CD4-positive, alpha-beta memory T cell (primary cell): ENCODE results near the gene DYNC1H1. TPM values are rescaled to one million over a fixed set of nuclear protein-coding genes. Genes with fewer than 3 reads are reported as not detected.

ENCODE experiments used
- CTCF ChIA-PET: fragments of 350-600 bp; sonication (Branson Sonifier 250); formaldehyde crosslinking; loops from one replicate; lab custom pipeline; 2021; ENCODE audit warnings: inconsistent platforms; ENCODE audit not compliant: partially characterized antibody; lab: Charles Lee
- POLR2A ChIA-PET: fragments of 350-600 bp; sonication (Branson Sonifier 250); formaldehyde crosslinking; loops from one replicate; lab custom pipeline; 2021; ENCODE audit not compliant: partially characterized antibody; lab: Charles Lee
- DNase-seq, 5 donors: peaks; one replicate each; pipeline versions ENCODE4 v3.0.0 to v3.0.0-alpha.2; 2020 to 2022; ENCODE audit warnings: mixed read lengths in 1 of 5
- H3K27ac ChIP-seq: one replicate; pipeline ENCODE4 v1.7.0; 2013; ENCODE audit warnings: low read depth, low read length
- H3K27me3 ChIP-seq: 2 replicates; pipeline ENCODE4 v1.7.0; 2013; ENCODE audit warnings: mild to moderate bottlenecking, low read length, moderate library complexity; ENCODE audit not compliant: insufficient read depth
- H3K36me3 ChIP-seq: 2 replicates; pipeline ENCODE4 v1.7.0; 2013; ENCODE audit warnings: mild to moderate bottlenecking, low read length, moderate library complexity; ENCODE audit not compliant: insufficient read depth
- H3K4me1 ChIP-seq: 2 replicates; pipeline ENCODE4 v1.7.0; 2013; ENCODE audit warnings: mild to moderate bottlenecking, low read length, moderate library complexity; ENCODE audit not compliant: insufficient read depth
- H3K4me3 ChIP-seq, 2 donors: one replicate each; pipeline ENCODE4 v1.7.0; 2013; ENCODE audit warnings: low read length in 2 of 2, mild to moderate bottlenecking in 1 of 2
- H3K9me3 ChIP-seq, 2 donors: one replicate each; pipeline ENCODE4 v1.7.0; 2013; ENCODE audit warnings: low read length in 2 of 2, control low read depth in 1 of 2; ENCODE audit not compliant: control insufficient read depth in 1 of 2
- H3K27ac Mint-ChIP-seq, 7 donors: one replicate each; pipeline ENCODE4 v1.8.0; 2020 to 2021; ENCODE audit warnings: mixed read lengths in 7 of 7, mild to moderate bottlenecking in 6 of 7, inconsistent platforms in 3 of 7, moderate library complexity in 3 of 7
- H3K27me3 Mint-ChIP-seq, 2 donors: one replicate each; pipeline ENCODE4 v1.8.0; 2020 to 2021; ENCODE audit warnings: mixed read lengths in 2 of 2
- H3K36me3 Mint-ChIP-seq, 2 donors: one replicate each; pipeline ENCODE4 v1.8.0; 2020 to 2021; ENCODE audit warnings: mixed read lengths in 2 of 2, inconsistent platforms in 1 of 2, mild to moderate bottlenecking in 1 of 2
- H3K4me1 Mint-ChIP-seq, 4 donors: one replicate each; pipeline ENCODE4 v1.8.0; 2020 to 2021; ENCODE audit warnings: mixed read lengths in 4 of 4, mild to moderate bottlenecking in 1 of 4
- H3K4me3 Mint-ChIP-seq, 8 donors: one replicate each; pipeline ENCODE4 v1.8.0; 2020 to 2021; ENCODE audit warnings: mixed read lengths in 8 of 8, mild to moderate bottlenecking in 7 of 8, moderate library complexity in 6 of 8, inconsistent platforms in 3 of 8
- H3K9me3 Mint-ChIP-seq, 8 donors: one replicate each; pipeline ENCODE4 v1.8.0; 2020 to 2021; ENCODE audit warnings: mixed read lengths in 8 of 8, mild to moderate bottlenecking in 5 of 8, inconsistent platforms in 3 of 8, moderate library complexity in 1 of 8
- intact Hi-C: fragments of 100-400 bp; cut with micrococcal nuclease; formaldehyde crosslinking; loops from one replicate; pipeline ENCODE4 v1.15.1; 2023
- polyA plus RNA-seq, 2 donors: library from polyadenylated mRNA; unstranded; fragments of 300-500 nt; fragmentation: Illumina TruSeq; gene quantifications; one replicate each; pipeline ENCODE4 v1.2.3, GENCODE V29; 2021
- total RNA-seq, 2 experiments: library from RNA; stranded (reverse); gene quantifications; one replicate each; pipeline ENCODE4 v1.2.3, GENCODE V29; 2021

The DYNC1H1 gene
- total and polyA plus RNA-seq, 4 experiments from 2014 or later, result 19.6 to 318 (median 188) TPM

DNA sequence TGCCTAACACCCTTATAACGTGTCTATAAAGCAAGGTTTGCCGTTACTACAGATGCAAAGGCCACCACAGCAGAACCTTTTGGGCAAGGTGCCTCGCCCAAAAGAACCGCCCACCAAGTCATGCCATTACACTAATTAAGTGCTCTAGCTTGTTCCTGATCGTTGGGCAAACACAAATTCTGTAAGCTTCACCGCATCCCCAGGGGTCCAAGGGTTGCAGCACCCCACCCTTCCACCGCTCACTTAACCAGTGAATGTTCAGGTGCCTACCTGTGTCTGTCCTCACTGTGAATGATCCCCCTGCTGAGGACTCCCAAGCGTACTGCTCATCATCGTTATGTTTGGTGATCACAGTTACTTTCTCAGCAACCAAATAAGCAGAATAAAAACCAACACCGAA lies 121.1 kb downstream of the DYNC1H1 start:
- peak in 1 of 5 donors; percentile 15 for DNase-seq
- H3K9me3 ChIP-seq, result no peaks in the 10 kb centered on the region
- Mint-ChIP-seq H3K4me1 (peaks cover 50 to 79% (median 65%) of the 10 kb centered on the region in 4 donors), H3K27me3 (no peaks in the 10 kb centered on the region), H3K4me3 (peak overlapping the region; percentile 91 to 99 (median 96)), H3K9me3 (peaks cover 0 to 4% (median 0%) of the 10 kb centered on the region in 8 donors), H3K27ac (peak overlapping the region; percentile 89 to 99 (median 97)), H3K36me3 (peaks cover 54 to 63% of the 10 kb centered on the region in 2 donors)
- ChIA-PET CTCF (interaction anchor here (0.7 to 4.0 kb wide), 6 partner anchors 8 to 231 kb away, joined by 3 to 19 read pairs (median 6); no protein-coding TSS in a partner anchor), POLR2A (interaction anchor here (1.0 kb wide), 1 partner anchor 355 kb away, joined by 4 read pairs; no protein-coding TSS in a partner anchor)
- H3K36me3 ChIP-seq, result peaks cover 54% of the 10 kb centered on the region
- peaks cover 60% of the 10 kb centered on the region for H3K4me1 ChIP-seq
- H3K27me3 ChIP-seq, result no peaks in the 10 kb centered on the region
- H3K4me3 ChIP-seq, result peak overlapping the region; percentile 50 to 66
- H3K27ac ChIP-seq, result peak overlapping the region; percentile 94
- intact Hi-C loops, result loop anchor here (5.0 kb wide), 3 partner anchors 33 to 363 kb away; no protein-coding TSS in a partner anchor

DNA sequence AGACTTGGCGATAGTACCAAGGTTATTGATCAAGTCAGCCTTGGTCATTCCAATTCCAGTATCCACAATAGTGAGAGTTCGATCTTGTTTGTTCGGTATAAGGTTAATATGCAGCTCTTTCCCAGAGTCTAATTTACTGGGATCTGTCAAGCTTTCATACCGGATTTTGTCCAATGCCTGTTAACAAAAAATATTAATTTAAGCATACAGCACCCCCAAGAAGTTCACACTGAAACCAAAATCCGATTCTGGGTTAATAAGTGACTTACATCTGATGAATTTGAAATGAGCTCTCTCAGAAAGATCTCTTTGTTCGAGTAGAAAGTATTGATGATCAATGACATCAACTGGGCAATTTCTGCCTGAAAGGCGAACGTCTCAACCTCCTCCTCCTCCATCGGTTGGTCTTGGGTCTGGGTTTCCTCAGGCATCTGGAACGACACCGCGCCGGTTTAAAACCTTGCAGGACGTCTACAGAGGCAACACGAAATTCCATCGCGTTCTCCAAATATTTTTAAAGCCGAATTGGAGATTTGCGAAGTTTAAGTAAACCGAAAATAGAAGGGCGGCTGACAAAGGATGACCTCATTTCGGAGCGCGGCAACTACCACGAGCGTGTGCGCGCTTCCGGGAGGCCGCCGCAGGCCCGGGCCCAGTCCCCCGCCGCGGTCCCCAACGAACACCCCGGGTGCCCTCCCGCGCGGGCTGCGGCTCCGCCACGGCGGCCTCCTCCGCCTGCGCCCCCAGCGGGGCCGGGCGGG lies 121.8 kb downstream of the DYNC1H1 start:
- Histone ChIP-seq H3K9me3 (no peaks in the 10 kb centered on the region), H3K36me3 (peaks cover 47% of the 10 kb centered on the region), H3K4me1 (peaks cover 60% of the 10 kb centered on the region), H3K4me3 (peak overlapping the region; percentile 66 to 80), H3K27me3 (no peaks in the 10 kb centered on the region), H3K27ac (peak overlapping the region; percentile 94)
- CTCF ChIA-PET, result interaction anchor here (1.6 to 4.0 kb wide), 2 partner anchors 10 to 228 kb away, joined by 7 to 19 read pairs; no protein-coding TSS in a partner anchor
- H3K4me3 Mint-ChIP-seq, result peak overlapping the region; percentile 91 to 99 (median 96)
- H3K27ac Mint-ChIP-seq, result peak overlapping the region; percentile 89 to 99 (median 97)
- peak; percentile 78 to 85 (median 83) for DNase-seq
- H3K36me3 Mint-ChIP-seq, result peaks cover 47 to 56% of the 10 kb centered on the region in 2 donors
- POLR2A ChIA-PET, result interaction anchor here (0.6 to 1.2 kb wide), 4 partner anchors 10 to 328 kb away, joined by 3 read pairs; partner anchors contain the start of gene DYNC1H1
- intact Hi-C loops, result loop anchor here (2.0 to 5.0 kb wide), 5 partner anchors 34 to 691 kb away; partner anchors contain the start of gene TRAF3
- H3K4me1 Mint-ChIP-seq, result peaks cover 50 to 75% (median 64%) of the 10 kb centered on the region in 4 donors
- H3K27me3 Mint-ChIP-seq, result no peaks in the 10 kb centered on the region
- peaks cover 0 to 4% (median 0%) of the 10 kb centered on the region in 8 donors for H3K9me3 Mint-ChIP-seq

DNA sequence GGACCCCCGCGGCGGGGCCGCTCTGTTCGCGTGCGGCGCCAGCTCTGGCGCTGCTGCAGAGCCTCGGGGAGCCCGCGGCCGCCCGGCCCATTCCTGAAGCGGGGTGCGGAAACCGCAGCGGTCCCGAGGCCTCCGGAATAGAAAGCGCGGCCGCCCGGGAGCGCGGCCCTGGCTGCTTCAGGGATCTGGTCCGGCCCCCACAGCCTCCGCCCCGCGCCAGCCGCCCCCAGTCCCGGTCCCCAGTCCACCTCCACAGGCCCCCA lies 122.3 kb downstream of the DYNC1H1 start:
- peak overlapping the region; percentile 93 to 97 (median 94) for H3K27ac Mint-ChIP-seq
- no peaks in the 10 kb centered on the region for H3K27me3 Mint-ChIP-seq
- DNase-seq, result no peak
- Histone ChIP-seq H3K27me3 (no peaks in the 10 kb centered on the region), H3K36me3 (peaks cover 42% of the 10 kb centered on the region), H3K9me3 (no peaks in the 10 kb centered on the region), H3K4me1 (peaks cover 56% of the 10 kb centered on the region), H3K27ac (peak overlapping the region; percentile 94), H3K4me3 (peak overlapping the region in 1 of 2 donors; percentile 66)
- POLR2A ChIA-PET, result interaction anchor here (0.6 to 1.2 kb wide), 3 partner anchors 10 to 232 kb away, joined by 3 read pairs; partner anchors contain the start of gene DYNC1H1
- H3K4me1 Mint-ChIP-seq, result peaks cover 50 to 73% (median 61%) of the 10 kb centered on the region in 4 donors
- peak overlapping the region; percentile 87 to 93 (median 90) for H3K4me3 Mint-ChIP-seq
- intact Hi-C loops, result loop anchor here (2.0 to 5.0 kb wide), 5 partner anchors 34 to 690 kb away; partner anchors contain the start of gene TRAF3
- CTCF ChIA-PET, result interaction anchor here (4.0 kb wide), 1 partner anchor 10 kb away, joined by 19 read pairs; no protein-coding TSS in a partner anchor
- peaks cover 42 to 51% of the 10 kb centered on the region in 2 donors for H3K36me3 Mint-ChIP-seq
- peaks cover 0 to 4% (median 0%) of the 10 kb centered on the region in 8 donors for H3K9me3 Mint-ChIP-seq

DNA sequence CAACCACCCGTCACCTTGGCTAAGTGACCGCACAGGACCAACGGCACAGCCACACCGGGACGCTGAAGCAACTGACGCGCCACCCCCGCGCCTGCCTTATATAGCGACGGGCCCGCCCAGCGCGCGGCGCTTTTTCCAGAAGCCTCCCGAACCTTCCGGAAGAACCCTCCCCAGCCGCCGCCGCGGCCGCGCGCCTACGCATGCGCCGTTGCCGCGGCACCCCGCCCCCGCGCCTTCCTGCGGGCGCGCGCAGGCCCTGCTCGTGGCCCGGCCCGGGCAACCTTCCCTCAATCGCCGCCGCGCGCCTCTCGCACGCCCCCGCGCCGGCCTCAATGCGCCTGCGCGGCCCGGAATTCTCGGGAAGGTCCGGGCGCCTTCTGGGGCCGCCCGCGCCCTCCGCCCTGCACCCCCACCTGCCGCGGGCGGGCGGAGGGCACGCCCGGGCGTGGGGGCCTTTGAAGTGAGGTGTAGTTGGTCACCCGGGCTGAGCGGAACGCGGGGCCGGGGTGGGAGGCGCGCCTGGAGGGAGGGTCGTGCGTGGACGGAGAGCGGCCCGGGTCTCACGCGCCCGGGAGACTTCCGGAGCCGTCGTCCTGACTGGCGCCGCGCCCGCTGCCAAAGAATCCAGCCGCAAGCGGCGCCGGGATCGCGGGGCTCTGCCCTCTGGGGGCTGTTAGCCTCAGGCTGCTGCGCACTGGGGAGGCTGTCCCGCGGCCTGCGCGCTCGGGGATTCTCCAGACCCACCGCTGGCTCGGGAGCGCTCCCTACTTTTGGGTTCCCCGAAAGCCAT lies 122.8 kb downstream of the DYNC1H1 start, which contains the start of gene HSP90AA1:
TSS of gene HSP90AA1 (minus strand) at position 73 of the 790 bp plus-strand sequence. CDS start 666 bp downstream, outside the sequence.
- Mint-ChIP-seq H3K27me3 (no peaks in the 10 kb centered on the region), H3K4me3 (peak within 1 kb of the TSS; percentile 91 to 99 (median 97)), H3K27ac (peak within 1 kb of the TSS; percentile 93 to 99 (median 97)), H3K4me1 (peaks cover 46 to 68% (median 56%) of the 10 kb centered on the region in 4 donors), H3K36me3 (peaks cover 37 to 46% of the 10 kb centered on the region in 2 donors), H3K9me3 (peaks cover 0 to 4% (median 0%) of the 10 kb centered on the region in 8 donors)
- no peaks in the 10 kb centered on the region for H3K27me3 ChIP-seq
- intact Hi-C loops, result loop anchor here (1.0 to 5.0 kb wide), 10 partner anchors 9 to 690 kb away; partner anchors contain the start of genes DYNC1H1, TRAF3 and WDR20
- peaks cover 51% of the 10 kb centered on the region for H3K4me1 ChIP-seq
- DNase-seq, result peak; percentile 90 to 95 (median 94)
- H3K9me3 ChIP-seq, result no peaks in the 10 kb centered on the region
- peak within 1 kb of the TSS; percentile 80 to 85 for H3K4me3 ChIP-seq
- peak within 1 kb of the TSS; percentile 94 for H3K27ac ChIP-seq
- POLR2A ChIA-PET, result interaction anchor here (0.6 to 2.4 kb wide), 8 partner anchors 8 to 1793 kb away, joined by 3 to 11 read pairs (median 5); partner anchors contain the start of genes EIF5 and ZNF839
- H3K36me3 ChIP-seq, result peaks cover 37% of the 10 kb centered on the region
- CTCF ChIA-PET, result interaction anchor here (2.3 kb wide), 1 partner anchor 381 kb away, joined by 7 read pairs; no protein-coding TSS in a partner anchor

DNA sequence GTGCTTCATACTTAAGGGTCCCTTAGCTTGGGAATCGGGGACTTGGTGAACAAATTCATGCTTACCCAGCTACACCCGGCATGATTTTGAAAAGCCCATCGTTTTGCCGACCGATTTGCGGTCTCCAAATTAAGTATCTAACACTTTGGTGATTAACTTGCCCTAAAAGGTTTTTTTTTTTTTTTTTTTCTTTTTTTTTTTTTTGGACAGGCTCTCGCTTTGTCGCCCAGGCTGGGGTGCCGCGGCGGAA lies 123.3 kb downstream of the DYNC1H1 start:
- POLR2A ChIA-PET, result interaction anchor here (0.6 to 2.4 kb wide), 8 partner anchors 9 to 1793 kb away, joined by 3 to 11 read pairs (median 6); partner anchors contain the start of genes EIF5, WDR20 and ZNF839
- CTCF ChIA-PET, result interaction anchor here (1.2 to 2.3 kb wide), 2 partner anchors 9 to 381 kb away, joined by 5 to 7 read pairs; no protein-coding TSS in a partner anchor
- peaks cover 46% of the 10 kb centered on the region for H3K4me1 ChIP-seq
- no peaks in the 10 kb centered on the region for H3K27me3 ChIP-seq
- peaks cover 32% of the 10 kb centered on the region for H3K36me3 ChIP-seq
- Mint-ChIP-seq H3K27me3 (no peaks in the 10 kb centered on the region), H3K36me3 (peaks cover 35 to 41% of the 10 kb centered on the region in 2 donors), H3K4me1 (peaks cover 45 to 63% (median 52%) of the 10 kb centered on the region in 4 donors), H3K9me3 (peaks cover 0 to 4% (median 0%) of the 10 kb centered on the region in 8 donors), H3K4me3 (peak overlapping the region; percentile 89 to 98 (median 92)), H3K27ac (peak overlapping the region; percentile 57 to 95 (median 94))
- peak overlapping the region; percentile 19 to 85 for H3K4me3 ChIP-seq
- H3K27ac ChIP-seq, result peak overlapping the region; percentile 94
- DNase-seq, result no peak
- intact Hi-C loops, result loop anchor here (1.0 to 5.0 kb wide), 10 partner anchors 9 to 689 kb away; partner anchors contain the start of genes DYNC1H1, TRAF3 and WDR20
- H3K9me3 ChIP-seq, result no peaks in the 10 kb centered on the region
